Activated T-helper 1 cell treated with Interleukin-2 at 50 U/mL for 16 hours (primary cell): ENCODE data around the gene GCSAM.

ENCODE experiments used
- DNase-seq: peaks from one replicate; pipeline ENCODE4 v3.0.0-alpha.2; 2020; ENCODE audit warnings: low read depth

Gene GCSAM

GRCh38 chr3:112132975-112133448 is at the start of gene GCSAM:
Gene GCSAM (minus strand): TSS chr3:112133248. CDS start chr3:112133120, 128 bp downstream.
- peak; percentile 39 for DNase-seq

GRCh38 chr3:112175646-112176045 is 42.6 kb upstream of the GCSAM start:
- DNase-seq = no peak

- no peak for DNase-seq
Observed at GRCh38 chr3:112175037-112175436, 42.0 kb upstream of the GCSAM start.

GRCh38 chr3:112171144-112171543 is 38.1 kb upstream of the GCSAM start:
- DNase-seq = no peak

GRCh38 chr3:112170046-112170445 is 37.0 kb upstream of the GCSAM start:
- no peak for DNase-seq

- DNase-seq = no peak
Observed at GRCh38 chr3:112167758-112168157, 34.7 kb upstream of the GCSAM start.

GRCh38 chr3:112149136-112149535 is 16.1 kb upstream of the GCSAM start:
- DNase-seq = no peak

GRCh38 chr3:112143689-112144088 is 10.6 kb upstream of the GCSAM start:
- no peak for DNase-seq

- no peak for DNase-seq
Observed at GRCh38 chr3:112143251-112143650, 10.2 kb upstream of the GCSAM start.

- no peak for DNase-seq
Observed at GRCh38 chr3:112141293-112141692, 8.2 kb upstream of the GCSAM start.

GRCh38 chr3:112140584-112140983 is 7.5 kb upstream of the GCSAM start:
- DNase-seq = no peak

- DNase-seq = no peak
Observed at GRCh38 chr3:112138219-112138969, 5.3 kb upstream of the GCSAM start.

- DNase-seq = no peak
Observed at GRCh38 chr3:112137781-112138180, 4.7 kb upstream of the GCSAM start.

- DNase-seq = no peak
Observed at GRCh38 chr3:112136959-112137693, 4.1 kb upstream of the GCSAM start.

GRCh38 chr3:112136046-112136445 is 3.0 kb upstream of the GCSAM start:
- DNase-seq = no peak

GRCh38 chr3:112134335-112135124 is 1.5 kb upstream of the GCSAM start:
- no peak for DNase-seq

GRCh38 chr3:112133626-112134334 is 732 bp upstream of the GCSAM start:
- DNase-seq = no peak

- DNase-seq = no peak
Observed at GRCh38 chr3:112132554-112132953, 494 bp downstream of the GCSAM start.

- DNase-seq = no peak
Observed at GRCh38 chr3:112132088-112132487, 960 bp downstream of the GCSAM start.

GRCh38 chr3:112131111-112131510 is 1.9 kb downstream of the GCSAM start:
- no peak for DNase-seq

- no peak for DNase-seq
Observed at GRCh38 chr3:112130638-112130993, 2.4 kb downstream of the GCSAM start.
